MV-4-11 (cell line): ENCODE results near the gene ACSF3.
"Not testable (repeated sequence)": the region's sequence is repeated elsewhere in the genome, so short reads cannot be mapped to it uniquely, and the experiment has no call there.

Source experiments
- DNase-seq: peaks from one replicate; lab custom pipeline; 2025; lab: John Stamatoyannopoulos, UW

The ACSF3 gene

DNA sequence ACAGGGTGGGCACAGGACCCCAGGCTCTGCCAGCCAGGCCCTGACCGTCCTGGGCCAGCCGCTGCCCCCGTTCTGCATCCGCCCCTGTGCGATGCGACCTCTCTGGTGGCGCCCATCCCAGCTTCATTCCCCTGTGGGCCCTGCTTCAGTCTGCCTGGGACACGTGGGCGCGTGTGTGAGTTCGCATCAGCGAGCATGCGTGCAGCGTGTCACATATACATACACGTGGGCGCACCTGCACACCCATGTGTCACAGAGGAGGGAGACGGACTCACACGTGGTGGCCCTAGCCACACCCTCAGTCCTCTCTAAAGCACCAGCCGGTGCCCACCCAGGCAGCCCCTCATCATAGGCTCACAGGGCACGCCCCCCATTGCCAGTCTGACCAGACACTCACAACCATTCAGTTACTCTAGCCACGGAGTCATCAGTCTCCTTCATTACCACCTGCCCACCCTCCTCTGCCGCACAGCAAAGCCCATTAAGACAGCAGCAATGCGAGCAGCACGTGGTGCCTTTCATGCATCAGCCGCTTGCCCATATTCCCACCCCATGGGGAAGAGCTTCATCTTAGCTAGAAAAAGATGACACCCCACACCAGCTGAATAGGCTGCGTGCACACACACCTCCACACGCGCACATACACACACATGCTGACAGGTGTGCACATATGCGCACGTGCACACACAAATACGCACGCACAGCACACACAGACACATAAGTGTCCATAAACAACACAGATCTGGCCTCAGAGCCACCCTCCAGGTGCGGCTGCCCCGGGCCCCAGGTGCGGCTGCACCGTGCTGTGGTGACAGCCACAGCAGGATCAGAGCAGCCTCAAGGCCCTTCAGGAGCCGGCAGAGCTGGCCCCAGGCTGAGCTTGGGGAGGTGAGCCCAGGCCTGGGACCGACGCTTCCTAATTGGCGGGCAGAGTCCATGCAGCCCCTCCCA is 68.4 kb downstream of the ACSF3 start:
- DNase-seq = no peak

GRCh38 chr16:89163297-89163696 is 69.6 kb downstream of the ACSF3 start:
- no peak for DNase-seq

DNA sequence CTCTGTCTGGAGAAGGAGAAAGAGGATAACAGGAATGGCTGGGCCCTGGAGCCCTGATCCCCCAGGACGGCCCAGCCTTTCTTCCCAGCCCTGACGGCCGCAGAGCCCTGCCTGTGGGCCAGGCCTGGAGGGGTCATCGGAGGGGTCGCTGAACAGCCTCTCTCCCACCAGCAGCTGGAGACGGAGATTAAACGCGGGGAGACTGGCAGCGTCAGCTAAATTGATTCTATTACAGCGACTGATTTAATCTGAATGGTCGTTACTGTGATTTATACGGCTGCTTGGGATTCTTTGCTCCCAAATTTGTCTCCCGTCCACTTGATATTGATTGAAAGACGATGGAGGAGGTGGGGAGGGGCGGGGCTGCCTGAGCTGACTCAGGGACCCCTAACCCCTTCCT is 70.8 kb downstream of the ACSF3 start:
- no peak for DNase-seq

DNA sequence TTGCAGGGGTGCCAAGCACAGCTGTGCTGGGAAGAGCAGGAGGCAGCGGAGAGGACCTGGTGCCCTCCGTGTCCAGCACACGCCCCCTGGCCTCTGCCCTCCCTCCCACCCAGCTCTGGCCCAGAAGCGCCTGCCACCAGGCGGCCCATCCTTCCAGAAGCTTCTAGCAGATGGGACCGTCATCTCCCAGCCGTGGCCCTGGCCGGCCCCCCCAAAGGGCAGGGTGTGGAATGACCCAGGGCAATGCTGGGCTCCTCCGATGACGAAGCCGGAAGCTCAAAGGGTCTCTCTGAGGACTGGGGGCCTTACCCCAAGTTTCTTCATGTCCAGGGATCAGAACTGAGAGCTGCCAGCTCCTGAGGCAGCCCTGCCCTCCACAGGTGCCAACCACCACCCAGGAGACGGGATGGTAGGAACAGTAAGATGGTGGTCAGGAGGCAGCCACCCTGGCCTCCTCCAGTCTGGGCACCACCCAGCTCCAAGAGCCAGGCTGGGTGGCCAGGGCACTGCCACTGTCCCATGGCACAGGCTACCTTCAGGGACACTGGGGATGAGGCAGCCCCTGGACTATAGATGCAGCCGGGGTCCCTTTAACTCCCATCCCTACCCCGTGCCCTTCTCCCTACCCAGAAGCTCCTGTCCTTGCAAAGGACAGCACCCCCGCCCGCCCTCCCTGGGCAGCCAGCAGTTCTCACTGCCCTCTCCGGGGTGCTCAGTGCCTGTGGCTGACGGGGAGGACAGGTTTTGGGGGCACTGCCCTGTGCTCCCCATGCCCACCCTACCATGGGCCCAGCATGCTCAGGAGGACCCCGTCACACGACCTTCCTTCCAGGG is 71.4 kb downstream of the ACSF3 start:
- DNase-seq = no peak

DNA sequence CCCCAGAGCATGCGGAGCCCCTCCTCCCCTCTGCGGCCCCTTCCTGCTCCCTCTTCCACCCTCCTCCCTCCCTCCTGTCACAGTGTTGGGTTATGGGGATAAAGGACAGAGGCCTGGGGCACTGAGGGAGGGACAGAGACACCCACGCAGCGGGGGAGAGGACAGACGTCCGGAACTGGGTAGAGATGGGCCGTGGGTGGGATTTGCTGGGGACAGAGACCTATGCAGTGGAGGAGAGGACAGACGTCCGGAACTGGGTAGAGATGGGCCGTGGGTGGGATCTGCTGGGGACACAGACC is 72.0 kb downstream of the ACSF3 start:
- not testable (repeated sequence) for DNase-seq

DNA sequence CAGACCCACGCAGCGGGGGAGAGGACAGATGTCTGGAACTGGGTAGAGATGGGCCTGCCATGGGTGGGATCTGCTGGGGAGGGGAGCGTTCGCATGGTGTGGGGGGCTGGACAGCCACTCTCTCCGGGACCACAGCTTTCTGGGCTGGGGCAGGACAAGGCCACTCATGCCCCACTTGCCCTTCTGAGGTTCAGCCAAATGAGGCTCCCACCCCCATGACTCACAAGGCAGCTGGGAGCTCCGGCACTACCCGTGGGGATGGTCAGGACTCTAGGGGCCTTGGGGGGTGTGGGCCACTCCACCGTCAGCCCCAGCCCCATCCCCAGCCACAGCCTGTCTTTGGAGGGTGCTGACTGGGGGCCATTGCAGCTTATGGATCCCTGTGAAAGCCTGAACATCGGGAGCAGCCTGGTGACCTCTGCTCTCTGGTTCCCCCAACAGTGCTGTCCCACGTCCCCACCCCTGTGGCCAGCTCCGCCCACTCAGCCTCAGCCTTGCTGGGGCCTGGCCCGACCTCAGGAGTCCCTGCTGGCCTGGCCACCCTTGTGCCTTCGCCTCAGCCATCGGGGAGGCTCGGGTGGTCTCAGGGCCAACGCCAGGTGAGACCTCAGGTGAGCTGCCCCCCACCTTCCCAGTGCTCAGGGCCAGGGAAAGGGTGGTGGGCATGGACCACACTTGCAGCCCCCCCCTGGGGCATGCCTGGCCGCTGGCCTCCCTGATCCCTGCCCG is 73.2 kb downstream of the ACSF3 start:
- DNase-seq = no peak

DNA sequence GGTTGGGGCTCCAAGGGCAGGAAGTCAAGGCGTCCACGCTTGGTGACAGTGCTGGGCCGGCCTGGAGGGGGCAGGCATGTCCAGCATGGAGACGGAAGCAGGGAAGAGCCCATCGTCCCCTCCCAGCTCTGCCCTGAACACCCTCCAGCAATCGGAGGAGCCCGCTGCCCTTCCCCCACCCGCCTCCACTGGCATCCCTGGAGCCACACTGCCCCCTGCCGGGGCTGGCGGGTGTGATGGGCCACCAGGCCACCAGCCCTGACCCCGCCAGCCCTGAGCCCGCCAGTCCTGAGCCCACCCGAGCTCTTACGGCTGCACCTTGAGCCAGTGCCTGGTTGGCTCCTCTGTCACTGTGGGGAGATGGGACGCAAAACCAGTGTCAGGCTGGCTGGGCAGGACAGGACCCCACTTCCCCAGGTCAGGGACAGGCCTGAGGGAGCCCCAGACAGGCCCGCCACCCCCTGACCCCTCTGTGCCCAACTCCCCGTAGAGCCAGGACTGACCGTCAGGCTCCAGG is 73.8 kb downstream of the ACSF3 start:
- peak; percentile 73 for DNase-seq

- no peak for DNase-seq
These were observed 74.9 kb downstream of the ACSF3 start for GRCh38 chr16:89168381-89169189.

DNA sequence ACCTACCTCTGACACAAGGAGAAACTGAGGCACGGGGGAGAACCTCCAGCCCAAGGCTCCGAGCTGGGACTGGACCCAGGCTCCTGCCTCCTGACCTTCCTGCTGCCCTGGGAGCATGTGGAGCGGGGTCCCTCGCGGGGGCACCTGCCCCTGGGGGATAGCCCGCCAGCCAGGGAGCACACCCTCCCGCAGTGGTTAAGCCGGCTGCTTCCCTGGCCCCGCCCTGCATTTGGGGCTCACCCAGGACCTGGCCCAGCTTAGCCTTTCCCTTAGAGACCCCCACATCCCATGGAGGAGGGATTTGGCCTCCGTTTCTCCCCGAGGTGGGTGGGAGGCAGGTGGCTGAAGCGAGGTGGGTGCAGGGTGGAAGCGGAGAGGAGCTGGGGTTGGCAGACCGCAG is 76.1 kb downstream of the ACSF3 start:
- no peak for DNase-seq

DNA sequence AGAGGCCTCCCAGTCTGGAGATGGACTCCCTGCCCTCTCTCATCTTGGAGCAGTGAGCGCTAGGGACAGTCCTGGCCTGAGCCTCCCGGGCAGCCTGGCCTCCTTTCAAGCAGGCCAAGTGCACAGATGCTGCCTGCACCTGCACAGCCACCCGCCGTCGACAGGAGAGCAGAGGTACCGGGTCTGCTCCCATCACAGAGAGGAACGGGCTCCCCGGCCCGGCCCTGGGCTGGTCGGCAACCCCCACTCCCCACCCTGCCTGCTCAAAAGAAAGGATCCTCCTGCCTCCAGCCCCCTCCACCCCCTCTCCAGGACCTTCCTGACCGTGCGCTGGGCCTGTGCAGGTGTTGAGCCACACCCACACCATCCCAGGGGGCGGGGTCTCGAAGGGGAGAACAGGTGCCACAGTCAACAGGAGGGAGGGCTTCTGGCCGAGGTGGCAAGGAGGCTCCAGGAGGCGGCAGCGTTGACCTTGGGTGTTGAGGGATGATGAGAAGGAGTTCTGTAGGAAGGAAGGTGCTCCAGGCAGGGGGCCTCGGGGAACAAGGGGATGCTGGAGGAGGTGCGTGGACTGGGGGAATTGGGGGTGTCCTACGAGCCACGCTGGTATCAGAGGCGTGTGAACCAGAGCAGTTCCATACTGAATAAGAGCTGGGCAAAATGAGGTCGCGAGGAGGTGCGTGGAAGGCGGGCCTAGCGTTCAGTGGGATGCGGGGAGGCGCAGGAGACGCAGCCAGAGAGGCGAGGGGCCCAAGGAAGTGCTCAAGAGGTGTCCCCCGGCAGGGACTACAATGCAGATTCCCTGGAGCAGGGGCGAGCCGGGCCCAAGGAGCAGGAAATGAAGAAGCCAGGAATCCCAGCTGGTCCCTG is 76.9 kb downstream of the ACSF3 start:
- no peak for DNase-seq

GRCh38 chr16:89171216-89172170 is 77.8 kb downstream of the ACSF3 start, which contains the start of gene CDH15:
Gene CDH15 (plus strand): TSS chr16:89171748. CDS start chr16:89171832, 84 bp downstream.
- peak; percentile 92 for DNase-seq

- no peak for DNase-seq
These were observed 78.5 kb downstream of the ACSF3 start for GRCh38 chr16:89172171-89172527.

GRCh38 chr16:89172528-89173173 is 79.0 kb downstream of the ACSF3 start:
- DNase-seq = no peak

- no peak for DNase-seq
These were observed 79.7 kb downstream of the ACSF3 start for GRCh38 chr16:89173174-89173921.

DNA sequence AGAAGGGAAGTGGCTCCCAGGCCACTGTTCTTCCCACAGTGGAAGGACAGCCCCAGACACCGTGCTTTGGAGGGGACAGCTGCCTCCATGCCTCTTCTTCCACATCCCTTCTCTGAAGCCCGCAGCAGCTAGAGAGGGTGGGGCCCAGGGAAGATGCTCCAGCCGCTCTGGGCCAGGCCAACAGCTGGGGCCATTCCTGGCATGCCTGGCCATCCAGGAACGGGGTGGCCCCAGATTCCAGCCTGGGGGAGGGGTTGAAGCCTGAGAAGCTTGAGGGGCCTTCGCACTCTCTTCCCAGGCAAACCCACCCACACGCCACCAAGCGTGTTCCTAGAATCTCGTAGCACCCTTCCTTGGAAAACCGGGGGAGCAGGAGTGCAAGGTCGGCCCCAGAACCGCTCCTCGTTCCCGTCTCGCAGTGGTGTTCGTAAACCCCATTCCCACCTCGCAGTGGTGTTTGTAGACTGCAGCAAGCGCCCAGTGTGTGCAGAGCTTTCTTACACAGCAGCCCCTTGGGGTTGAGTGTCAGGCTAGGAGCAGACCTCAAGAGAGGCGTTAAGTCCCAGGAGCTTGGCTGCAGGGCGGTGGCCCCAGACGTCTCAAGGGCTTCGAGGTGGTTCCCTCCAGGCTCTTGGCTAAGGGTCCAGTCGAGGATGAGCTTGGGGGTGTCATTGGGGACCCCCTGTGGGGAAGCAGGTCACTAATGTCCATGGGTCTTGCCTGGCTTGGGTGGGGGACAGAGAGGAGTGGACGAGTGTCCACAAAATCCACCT is 80.6 kb downstream of the ACSF3 start:
- no peak for DNase-seq

- DNase-seq = no peak
These were observed 81.2 kb downstream of the ACSF3 start for GRCh38 chr16:89174877-89175276.
